Activated T-cell treated with anti-CD3 and anti-CD28 coated beads for 24 hours (primary cell): ENCODE data around the gene CCNL2.

ENCODE experiments used
- DNase-seq: peaks from one replicate; pipeline ENCODE4 v3.0.0-alpha.2; 2020; ENCODE audit warnings: low read depth

Gene CCNL2

DNA sequence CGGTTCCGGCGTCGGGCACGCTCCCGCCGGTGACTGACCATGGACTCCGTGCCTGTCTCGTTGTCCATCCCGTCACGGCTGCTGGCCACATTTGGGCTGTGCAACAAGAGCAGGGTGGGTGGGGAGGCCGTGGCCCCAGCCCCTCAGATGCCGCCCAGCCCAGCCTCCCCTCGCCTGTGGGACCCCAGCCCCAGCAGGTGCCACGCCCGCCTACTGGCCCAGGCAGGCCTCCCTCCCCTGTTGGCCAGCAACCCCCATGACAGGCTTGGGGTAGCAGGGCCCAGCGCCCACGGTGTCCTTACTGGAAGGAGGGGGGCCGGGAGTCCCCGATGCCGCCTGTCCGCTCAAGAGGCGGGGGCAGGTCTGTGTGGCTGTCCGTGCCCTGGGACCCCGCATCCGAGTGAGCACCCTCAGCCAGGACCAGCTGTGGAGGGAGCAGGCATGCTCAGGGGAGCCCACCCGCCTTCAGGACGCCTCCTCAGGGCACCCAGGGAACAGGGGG is 57.0 kb downstream of the CCNL2 start:
- no peak for DNase-seq

GRCh38 chr1:1341549-1342021 is 57.5 kb downstream of the CCNL2 start:
- no peak for DNase-seq

GRCh38 chr1:1340791-1341548 is 58.2 kb downstream of the CCNL2 start:
- DNase-seq = no peak

GRCh38 chr1:1340185-1340584 is 59.0 kb downstream of the CCNL2 start:
- DNase-seq = no peak

- no peak for DNase-seq
Measured at GRCh38 chr1:1338278-1338677, 60.9 kb downstream of the CCNL2 start.

- peak; percentile 28 for DNase-seq
Measured at GRCh38 chr1:1337793-1338147, 61.4 kb downstream of the CCNL2 start.

- DNase-seq = no peak
Measured at GRCh38 chr1:1336931-1337792, 62.0 kb downstream of the CCNL2 start.

DNA sequence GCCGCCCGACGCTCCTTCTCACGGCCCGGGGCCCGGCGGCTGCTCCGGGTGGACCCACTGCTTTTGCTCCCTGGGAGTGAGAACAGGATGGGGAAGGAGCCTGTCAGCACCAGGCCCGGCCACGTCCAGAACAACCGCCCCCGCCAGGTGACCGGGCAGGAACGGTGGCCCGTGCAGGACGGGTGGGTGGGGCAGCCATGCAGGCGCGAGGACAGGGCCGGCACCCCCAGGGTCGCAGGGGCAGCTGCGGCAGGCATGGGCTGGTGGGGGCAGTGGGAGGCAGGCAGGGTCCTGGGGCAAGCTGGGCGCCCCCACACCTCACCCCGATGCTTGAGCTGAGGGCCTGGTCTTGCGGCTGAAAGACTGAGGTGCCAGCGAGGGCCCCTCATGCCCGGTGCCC is 62.7 kb downstream of the CCNL2 start:
- no peak for DNase-seq

GRCh38 chr1:1335792-1336248 is 63.3 kb downstream of the CCNL2 start:
- no peak for DNase-seq
